LNCaP clone FGC (cell line): Measurements from ENCODE around the gene FNDC3B.

ENCODE experiments used
- DNase-seq: peaks from one replicate; pipeline ENCODE4 v3.0.0-alpha.2; 2011; ENCODE audit warnings: low read depth
- H3K4me3 ChIP-seq: 2 replicates; pipeline ENCODE4 v1.5.1; 2011; ENCODE audit warnings: mild to moderate bottlenecking, low read depth, low read length, control low read depth
- TF ChIP-seq, protein P1 (sequence below): IDR thresholded peaks from 2 replicates; pipeline ENCODE4 v1.5.1; 2012; ENCODE audit warnings: mild to moderate bottlenecking; ENCODE audit not compliant: control insufficient read depth, insufficient read depth; ENCODE audit errors: extremely low read depth

Gene FNDC3B

GRCh38 chr3:172257648-172258400, 218.4 kb downstream of the FNDC3B start:
- no peak overlapping the region for H3K4me3 ChIP-seq
- TF ChIP-seq, protein P1, sequence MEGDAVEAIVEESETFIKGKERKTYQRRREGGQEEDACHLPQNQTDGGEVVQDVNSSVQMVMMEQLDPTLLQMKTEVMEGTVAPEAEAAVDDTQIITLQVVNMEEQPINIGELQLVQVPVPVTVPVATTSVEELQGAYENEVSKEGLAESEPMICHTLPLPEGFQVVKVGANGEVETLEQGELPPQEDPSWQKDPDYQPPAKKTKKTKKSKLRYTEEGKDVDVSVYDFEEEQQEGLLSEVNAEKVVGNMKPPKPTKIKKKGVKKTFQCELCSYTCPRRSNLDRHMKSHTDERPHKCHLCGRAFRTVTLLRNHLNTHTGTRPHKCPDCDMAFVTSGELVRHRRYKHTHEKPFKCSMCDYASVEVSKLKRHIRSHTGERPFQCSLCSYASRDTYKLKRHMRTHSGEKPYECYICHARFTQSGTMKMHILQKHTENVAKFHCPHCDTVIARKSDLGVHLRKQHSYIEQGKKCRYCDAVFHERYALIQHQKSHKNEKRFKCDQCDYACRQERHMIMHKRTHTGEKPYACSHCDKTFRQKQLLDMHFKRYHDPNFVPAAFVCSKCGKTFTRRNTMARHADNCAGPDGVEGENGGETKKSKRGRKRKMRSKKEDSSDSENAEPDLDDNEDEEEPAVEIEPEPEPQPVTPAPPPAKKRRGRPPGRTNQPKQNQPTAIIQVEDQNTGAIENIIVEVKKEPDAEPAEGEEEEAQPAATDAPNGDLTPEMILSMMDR, result no peak

DNA sequence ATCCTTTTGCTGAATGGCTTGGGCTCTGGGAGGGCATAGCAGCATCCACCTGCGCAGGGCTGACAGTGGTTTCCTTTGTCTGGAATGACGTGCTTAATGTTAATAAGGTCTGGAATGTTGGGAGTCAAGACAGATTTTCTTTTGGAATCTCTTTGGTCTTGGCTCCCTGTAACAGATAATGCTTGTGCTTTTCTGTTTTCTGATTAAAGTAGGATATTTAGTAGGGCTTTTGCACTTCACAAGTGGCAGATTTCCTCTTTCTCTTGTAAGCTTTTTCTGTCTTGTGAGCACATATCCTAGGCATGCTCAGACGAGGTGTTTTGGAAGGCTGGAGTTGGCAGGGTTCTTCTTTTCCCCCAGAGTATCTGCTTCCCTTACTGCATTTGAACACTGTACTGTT, 219.2 kb downstream of the FNDC3B start:
- no peak for DNase-seq
- H3K4me3 ChIP-seq, result no peak overlapping the region
- TF ChIP-seq, protein P1, result no peak

More at GRCh38 chr3:172257648-172258400, 218.4 kb downstream of the FNDC3B start:
- no peak for DNase-seq

GRCh38 chr3:172259111-172259541, 219.7 kb downstream of the FNDC3B start:
- DNase-seq, result no peak
- TF ChIP-seq, protein P1, result no peak
- no peak overlapping the region for H3K4me3 ChIP-seq

DNA sequence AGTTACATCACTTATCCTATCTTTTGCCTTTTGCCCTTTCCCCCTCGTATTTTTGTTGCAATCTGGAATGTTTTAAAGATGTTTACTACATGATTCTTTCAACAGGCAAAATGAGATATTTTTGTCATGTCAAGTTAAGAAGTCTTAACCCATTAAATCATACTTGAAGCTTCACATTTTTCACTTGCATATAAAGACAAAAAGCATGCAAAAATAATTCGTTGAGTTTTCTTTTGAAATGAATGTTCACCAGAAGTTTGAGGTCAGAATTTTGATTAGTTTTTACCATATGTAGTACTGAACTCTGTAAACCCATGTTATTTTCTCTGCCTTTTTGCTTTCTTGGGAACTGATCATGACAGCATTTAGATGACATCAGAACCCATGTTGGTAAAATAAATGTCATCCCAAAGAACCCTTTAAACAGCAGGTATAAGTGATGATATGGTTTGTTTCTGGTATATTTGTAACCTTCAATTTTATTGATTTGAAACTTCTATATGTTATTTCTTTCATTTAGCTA, 220.4 kb downstream of the FNDC3B start:
- no peak for DNase-seq
- no peak overlapping the region for H3K4me3 ChIP-seq
- TF ChIP-seq, protein P1, result no peak

- DNase-seq, result no peak
- H3K4me3 ChIP-seq, result no peak overlapping the region
- TF ChIP-seq, protein P1, result no peak
Observed at GRCh38 chr3:172260381-172260780, 221.0 kb downstream of the FNDC3B start.

DNA sequence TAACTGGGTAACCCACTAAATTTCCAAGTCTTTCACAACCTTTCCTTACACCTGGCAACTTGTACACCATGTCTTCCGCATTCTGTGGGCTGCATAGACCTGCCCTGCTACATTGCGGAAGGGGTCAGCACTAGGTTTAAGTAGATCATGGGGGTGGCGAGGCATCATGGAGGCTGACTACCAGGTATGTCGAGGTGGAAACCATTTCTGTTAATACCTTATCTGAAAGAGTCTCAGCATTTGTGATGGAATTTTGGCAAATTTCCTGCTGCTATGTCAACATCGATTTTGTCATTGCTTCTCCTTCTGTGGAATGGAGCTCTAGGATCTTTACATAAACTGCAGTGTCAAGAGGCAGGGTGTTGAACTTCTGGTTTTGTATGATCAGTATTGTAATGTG, 221.7 kb downstream of the FNDC3B start:
- TF ChIP-seq, protein P1, result no peak
- DNase-seq, result no peak
- H3K4me3 ChIP-seq, result no peak overlapping the region
